Breast epithelium (tissue), 3 donors: Measurements from ENCODE around the gene TSPAN11.

Source experiments
- CTCF ChIP-seq, 3 donors: fragments of 450-650 bp; IDR thresholded peaks; one replicate each; pipeline ENCODE4 v1.5.1; 2016 to 2017; ENCODE audit warnings: antibody characterized with exemption in 3 of 3, mild to moderate bottlenecking in 3 of 3, moderate library complexity in 3 of 3
- POLR2A ChIP-seq: fragments of 450-650 bp; IDR thresholded peaks from one replicate; pipeline ENCODE4 v1.6.1; 2016; ENCODE audit warnings: antibody characterized with exemption, mild to moderate bottlenecking, moderate library complexity

DNA sequence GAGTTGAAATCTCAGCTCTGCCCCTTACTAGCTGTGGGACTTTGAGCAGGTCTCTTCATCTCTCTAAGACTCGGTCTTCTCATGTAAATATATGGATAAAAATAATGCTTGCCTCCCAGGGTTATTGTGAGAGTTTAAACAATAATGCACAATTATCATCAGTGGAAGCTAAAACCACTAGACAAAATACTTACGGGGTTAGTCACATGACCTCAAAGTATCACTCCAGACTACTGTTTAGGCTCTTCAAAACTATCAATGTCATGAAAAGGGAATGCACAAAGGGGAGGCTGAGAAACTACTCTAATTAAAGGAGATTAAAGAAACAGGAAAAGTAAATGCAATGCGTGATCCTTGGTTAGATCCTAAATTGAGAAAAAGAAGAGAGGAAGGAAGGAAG is 24.5 kb upstream of the TSPAN11 start:
- TF ChIP-seq CTCF (IDR thresholded peaks at IDR 0.05): no peak
- no peak for TF ChIP-seq POLR2A
